RWPE1 (cell line): ENCODE data around the gene ZNF568.

Experiments used
- CTCF ChIA-PET: fragments of 350-600 bp; sonication (Branson Sonifier 250); formaldehyde crosslinking; extraction: SDS; loops from one replicate; lab custom pipeline; 2021; lab: Yijun Ruan, JAX
- POLR2A ChIA-PET: fragments of 400-600 bp; formaldehyde crosslinking; extraction: SDS; loops from one replicate; lab custom pipeline; 2020; ENCODE audit warnings: antibody characterized with exemption; ENCODE audit not compliant: low non-redundant PET; lab: Yijun Ruan, JAX
- DNase-seq: peaks from one replicate; pipeline ENCODE4 v3.0.0; 2012; ENCODE audit warnings: low spot score
- H3K27ac ChIP-seq: fragments of 450-650 bp; 2 replicates; pipeline ENCODE4 v1.5.1; 2017
- TF ChIP-seq, protein P1 (sequence below): fragments of 450-650 bp; conservative IDR thresholded peaks from 2 replicates; pipeline ENCODE4 v1.5.1; 2017; ENCODE audit warnings: low read depth, mild to moderate bottlenecking

The ZNF568 gene

DNA sequence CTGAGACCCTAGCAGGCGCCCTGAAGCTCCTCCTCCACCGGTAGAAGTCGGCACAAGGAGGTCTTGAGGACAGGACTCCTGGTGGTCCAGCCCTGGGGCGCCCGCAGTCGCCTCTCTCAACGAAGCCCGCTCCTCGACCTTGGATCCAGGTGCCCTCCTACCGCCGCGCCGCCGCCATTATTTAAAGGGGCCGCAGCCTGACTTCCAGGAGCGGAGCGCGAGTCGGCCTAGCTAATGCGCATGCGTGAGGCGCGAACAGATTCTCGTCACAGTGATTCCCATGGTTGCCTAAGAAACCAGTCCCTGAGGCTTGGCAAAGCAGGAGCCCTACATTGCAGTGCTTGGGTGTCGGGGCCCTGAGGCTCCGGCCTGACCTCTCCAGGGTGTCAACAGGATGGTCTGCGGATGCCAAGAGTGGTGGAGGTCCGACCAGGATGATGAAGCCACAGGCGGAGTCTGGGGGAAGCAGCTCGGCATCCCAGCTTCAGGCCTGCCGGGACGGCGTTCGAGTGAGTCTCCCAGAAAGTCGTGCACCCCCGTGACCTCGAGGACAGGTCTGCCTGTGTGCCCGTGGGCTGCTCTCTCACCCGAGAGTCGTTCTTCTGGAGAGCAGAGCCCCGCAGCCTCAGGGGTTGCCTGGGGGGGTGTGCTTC lies 96.1 kb downstream of the ZNF568 start:
- TF ChIP-seq, protein P1, sequence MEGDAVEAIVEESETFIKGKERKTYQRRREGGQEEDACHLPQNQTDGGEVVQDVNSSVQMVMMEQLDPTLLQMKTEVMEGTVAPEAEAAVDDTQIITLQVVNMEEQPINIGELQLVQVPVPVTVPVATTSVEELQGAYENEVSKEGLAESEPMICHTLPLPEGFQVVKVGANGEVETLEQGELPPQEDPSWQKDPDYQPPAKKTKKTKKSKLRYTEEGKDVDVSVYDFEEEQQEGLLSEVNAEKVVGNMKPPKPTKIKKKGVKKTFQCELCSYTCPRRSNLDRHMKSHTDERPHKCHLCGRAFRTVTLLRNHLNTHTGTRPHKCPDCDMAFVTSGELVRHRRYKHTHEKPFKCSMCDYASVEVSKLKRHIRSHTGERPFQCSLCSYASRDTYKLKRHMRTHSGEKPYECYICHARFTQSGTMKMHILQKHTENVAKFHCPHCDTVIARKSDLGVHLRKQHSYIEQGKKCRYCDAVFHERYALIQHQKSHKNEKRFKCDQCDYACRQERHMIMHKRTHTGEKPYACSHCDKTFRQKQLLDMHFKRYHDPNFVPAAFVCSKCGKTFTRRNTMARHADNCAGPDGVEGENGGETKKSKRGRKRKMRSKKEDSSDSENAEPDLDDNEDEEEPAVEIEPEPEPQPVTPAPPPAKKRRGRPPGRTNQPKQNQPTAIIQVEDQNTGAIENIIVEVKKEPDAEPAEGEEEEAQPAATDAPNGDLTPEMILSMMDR, result no peak
- no peak overlapping the region for H3K27ac ChIP-seq
- ChIA-PET POLR2A (no interaction called here), CTCF (no interaction called here)
- no peak for DNase-seq

DNA sequence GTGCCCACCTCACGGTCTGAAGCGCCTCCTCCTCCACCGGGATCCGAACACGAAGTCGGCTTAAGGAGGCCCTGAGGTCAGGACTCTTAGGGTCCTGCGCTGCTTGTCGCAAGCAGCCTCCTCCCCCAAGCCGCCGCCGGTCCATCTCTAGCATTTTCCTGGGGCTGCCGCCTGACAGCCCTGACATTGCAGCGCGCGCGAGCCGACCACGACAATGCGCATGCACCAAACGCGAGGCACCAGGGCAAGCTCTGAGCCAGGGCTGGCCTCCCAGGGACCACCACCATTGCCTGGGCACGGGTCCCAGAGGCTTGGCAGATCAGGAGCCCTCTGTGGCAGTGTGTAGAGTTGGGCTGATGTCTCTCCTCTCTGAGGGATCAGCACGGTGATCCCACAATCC lies 98.3 kb downstream of the ZNF568 start:
- ChIA-PET CTCF (interaction anchor here (0.6 kb wide), 1 partner anchor 10 kb away, joined by 5 read pairs; no protein-coding TSS in a partner anchor), POLR2A (no interaction called here)
- TF ChIP-seq, protein P1, result no peak
- H3K27ac ChIP-seq, result no peak overlapping the region
- no peak for DNase-seq

DNA sequence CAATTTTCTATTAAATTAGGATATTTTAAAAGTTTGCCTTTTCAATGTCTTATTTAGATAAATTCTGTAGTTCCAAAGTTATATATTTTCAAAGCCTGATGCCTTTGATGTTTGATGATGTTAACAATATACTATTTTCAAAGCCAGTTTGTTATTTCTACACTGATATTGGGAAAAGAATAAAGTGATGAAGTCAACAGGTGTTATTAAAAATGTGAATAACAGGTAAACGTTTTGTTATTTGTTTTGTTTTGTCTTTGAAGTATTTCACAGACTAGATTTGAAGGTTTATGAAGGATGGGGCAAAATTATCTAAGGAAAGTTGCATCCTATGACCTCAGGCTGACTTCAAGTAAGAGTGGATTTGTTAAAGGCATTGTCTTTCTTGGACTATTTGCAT lies 129.0 kb downstream of the ZNF568 start:
- CTCF ChIA-PET, result no interaction called here
- TF ChIP-seq, protein P1, result no peak
- no peak overlapping the region for H3K27ac ChIP-seq
- POLR2A ChIA-PET, result no interaction called here
- no peak for DNase-seq
